ENCODE results near the gene POLR3H.
A peak's percentile ranks its signal among the peaks of the same experiment; 100 is the strongest.
"Not testable (repeated sequence)": the region's sequence is repeated elsewhere in the genome, so short reads cannot be mapped to it uniquely, and the experiment has no call there.

Gene POLR3H

GRCh38 chr22:41578114-41578513 lies 33.8 kb upstream of the POLR3H start:
- no peaks in the 10 kb centered on the region for H3K4me1 ChIP-seq (ENCODE audit: control insufficient read depth, insufficient read depth, low read length)
- WGBS (ENCODE audit: insufficient coverage, insufficient read length): no CpG with 5 or more reads among the region's 8 CpGs
- no peaks in the 10 kb centered on the region for H3K9me3 ChIP-seq (ENCODE audit: control insufficient read depth, insufficient read depth, low read length)
- H3K27me3 ChIP-seq (ENCODE audit: control insufficient read depth, insufficient read depth, low read length): no peaks in the 10 kb centered on the region
- DNase-seq (ENCODE audit: low read depth, low spot score): no peak
- no peaks in the 10 kb centered on the region; the same call in 1 of the 2 replicates for H3K36me3 ChIP-seq (ENCODE audit: control insufficient read depth, insufficient read depth, low read length)
- no peak overlapping the region for H3K4me3 ChIP-seq (ENCODE audit: low read length)
- H3K27ac ChIP-seq (ENCODE audit: low read length): no peak overlapping the region

DNA sequence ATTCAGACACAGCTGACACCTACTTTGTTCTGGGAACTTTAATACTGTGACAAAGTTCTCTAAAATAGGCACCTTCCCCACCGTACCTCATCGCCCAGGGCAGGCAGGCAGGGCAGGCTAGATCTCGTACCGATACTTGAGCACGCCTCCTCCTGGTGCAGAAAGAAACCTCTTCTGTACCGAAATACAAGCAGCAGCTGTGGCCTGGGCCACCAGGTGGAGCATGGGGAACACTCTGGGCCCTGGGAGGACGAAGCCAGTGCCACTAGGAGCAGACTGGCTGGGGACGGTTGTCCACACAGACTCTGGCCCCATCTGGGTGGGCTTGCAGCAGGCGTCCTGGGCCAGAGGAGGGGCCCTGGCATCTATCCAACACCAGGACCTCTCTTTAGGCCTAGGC lies 32.6 kb upstream of the POLR3H start:
- peak; percentile 75 for DNase-seq (ENCODE audit: low read depth, low spot score)
- Histone ChIP-seq H3K27me3 (ENCODE audit: control insufficient read depth, insufficient read depth, low read length) (no peaks in the 10 kb centered on the region), H3K9me3 (ENCODE audit: control insufficient read depth, insufficient read depth, low read length) (no peaks in the 10 kb centered on the region), H3K4me1 (ENCODE audit: control insufficient read depth, insufficient read depth, low read length) (no peaks in the 10 kb centered on the region), H3K36me3 (ENCODE audit: control insufficient read depth, insufficient read depth, low read length) (no peaks in the 10 kb centered on the region; the same call in 1 of the 2 replicates), H3K4me3 (ENCODE audit: low read length) (no peak overlapping the region), H3K27ac (ENCODE audit: low read length) (no peak overlapping the region)
- WGBS (ENCODE audit: insufficient coverage, insufficient read length): no CpG with 5 or more reads among the region's 9 CpGs

- WGBS (ENCODE audit: insufficient coverage, insufficient read length): no CpG with 5 or more reads among the region's 15 CpGs
- H3K9me3 ChIP-seq (ENCODE audit: control insufficient read depth, insufficient read depth, low read length): no peaks in the 10 kb centered on the region
- H3K27ac ChIP-seq (ENCODE audit: low read length): no peak overlapping the region
- DNase-seq (ENCODE audit: low read depth, low spot score): no peak
- no peaks in the 10 kb centered on the region; the same call in 1 of the 2 replicates for H3K36me3 ChIP-seq (ENCODE audit: control insufficient read depth, insufficient read depth, low read length)
- H3K27me3 ChIP-seq (ENCODE audit: control insufficient read depth, insufficient read depth, low read length): no peaks in the 10 kb centered on the region
- no peaks in the 10 kb centered on the region for H3K4me1 ChIP-seq (ENCODE audit: control insufficient read depth, insufficient read depth, low read length)
- no peak overlapping the region for H3K4me3 ChIP-seq (ENCODE audit: low read length)
Measured at GRCh38 chr22:41575533-41575932, 31.3 kb upstream of the POLR3H start.

DNA sequence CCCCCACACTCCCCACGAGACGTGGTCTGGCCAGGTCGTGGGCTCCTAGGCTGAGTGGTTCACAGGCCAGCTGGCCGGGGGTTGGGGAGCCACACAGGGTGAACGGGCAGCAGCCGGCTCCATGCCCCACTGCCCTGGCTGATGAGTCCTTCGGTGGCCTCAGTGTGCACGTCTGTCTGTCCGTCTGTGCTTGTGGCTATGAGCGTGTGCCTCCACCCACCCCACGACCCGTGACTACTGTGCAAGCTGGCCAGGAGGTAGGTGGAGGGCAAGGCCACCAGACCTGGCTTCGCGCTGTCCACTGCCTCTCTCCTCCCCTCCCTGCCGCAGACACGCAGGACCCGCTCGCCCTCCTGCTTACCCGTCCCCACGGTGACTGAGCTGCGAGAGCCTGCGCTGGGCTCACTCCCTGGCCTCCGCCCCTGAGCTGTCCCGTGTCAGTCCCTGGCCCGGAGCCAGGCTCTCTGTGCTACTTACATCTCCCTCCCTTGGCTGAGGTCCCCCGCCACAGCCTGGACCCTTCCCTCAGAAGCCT lies 30.6 kb upstream of the POLR3H start:
- Histone ChIP-seq H3K4me3 (ENCODE audit: low read length) (no peak overlapping the region), H3K36me3 (ENCODE audit: control insufficient read depth, insufficient read depth, low read length) (no peaks in the 10 kb centered on the region; the same call in 1 of the 2 replicates), H3K9me3 (ENCODE audit: control insufficient read depth, insufficient read depth, low read length) (no peaks in the 10 kb centered on the region), H3K27me3 (ENCODE audit: control insufficient read depth, insufficient read depth, low read length) (no peaks in the 10 kb centered on the region), H3K4me1 (ENCODE audit: control insufficient read depth, insufficient read depth, low read length) (no peaks in the 10 kb centered on the region), H3K27ac (ENCODE audit: low read length) (no peak overlapping the region)
- no peak for DNase-seq (ENCODE audit: low read depth, low spot score)
- no CpG with 5 or more reads among the region's 26 CpGs for WGBS (ENCODE audit: insufficient coverage, insufficient read length)

- Histone ChIP-seq H3K36me3 (ENCODE audit: control insufficient read depth, insufficient read depth, low read length) (no peaks in the 10 kb centered on the region; the same call in 1 of the 2 replicates), H3K4me1 (ENCODE audit: control insufficient read depth, insufficient read depth, low read length) (no peaks in the 10 kb centered on the region; the same call in 1 of the 2 replicates), H3K27me3 (ENCODE audit: control insufficient read depth, insufficient read depth, low read length) (no peaks in the 10 kb centered on the region), H3K9me3 (ENCODE audit: control insufficient read depth, insufficient read depth, low read length) (no peaks in the 10 kb centered on the region), H3K27ac (ENCODE audit: low read length) (no peak overlapping the region), H3K4me3 (ENCODE audit: low read length) (no peak overlapping the region)
- no CpG with 5 or more reads among the region's 11 CpGs for WGBS (ENCODE audit: insufficient coverage, insufficient read length)
- DNase-seq (ENCODE audit: low read depth, low spot score): no peak
Measured at GRCh38 chr22:41573677-41574076, 29.4 kb upstream of the POLR3H start.

DNA sequence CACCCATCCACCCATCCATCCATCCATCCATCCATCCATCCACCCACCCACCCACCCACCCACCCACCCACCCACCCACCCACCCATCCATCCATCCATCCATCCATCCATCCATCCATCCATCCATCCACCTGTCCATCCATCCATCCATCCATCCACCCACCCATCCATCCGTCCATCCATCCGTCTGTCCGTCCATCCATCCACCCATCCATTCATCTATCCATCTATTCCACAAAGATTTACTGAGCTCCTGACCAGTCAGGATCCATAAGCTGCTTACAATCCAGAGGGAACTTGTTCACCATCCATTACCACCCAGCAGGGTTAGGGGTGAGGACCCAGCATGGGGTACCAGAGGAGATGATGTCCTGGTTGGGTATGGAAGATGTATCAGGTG lies 28.0 kb upstream of the POLR3H start:
- WGBS (ENCODE audit: insufficient coverage, insufficient read length): no CpG with 5 or more reads among the region's 3 CpGs
- H3K36me3 ChIP-seq (ENCODE audit: control insufficient read depth, insufficient read depth, low read length); H3K27ac ChIP-seq (ENCODE audit: low read length); H3K9me3 ChIP-seq (ENCODE audit: control insufficient read depth, insufficient read depth, low read length); H3K4me3 ChIP-seq (ENCODE audit: low read length); DNase-seq (ENCODE audit: low read depth, low spot score); H3K4me1 ChIP-seq (ENCODE audit: control insufficient read depth, insufficient read depth, low read length); H3K27me3 ChIP-seq (ENCODE audit: control insufficient read depth, insufficient read depth, low read length): not testable (repeated sequence)

DNA sequence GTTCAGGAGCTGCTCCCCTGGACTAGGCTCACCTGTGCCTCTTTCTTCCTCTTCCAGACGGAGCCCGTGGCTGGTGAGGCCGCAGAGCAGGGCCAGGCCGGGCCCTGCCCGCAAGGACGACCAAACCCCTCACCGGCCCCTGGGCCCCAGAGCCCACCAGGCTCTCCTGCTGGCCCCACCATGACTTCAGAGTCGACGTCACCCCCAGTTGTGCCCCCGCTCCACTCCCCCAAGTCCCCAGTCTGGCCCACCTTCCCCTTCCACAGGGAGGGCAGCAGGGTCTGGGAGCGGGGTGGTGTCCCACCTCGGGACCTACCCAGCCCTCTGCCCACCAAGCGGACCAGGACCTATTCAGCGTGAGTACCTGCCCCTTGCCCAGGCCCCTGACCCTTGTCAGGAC lies 27.5 kb upstream of the POLR3H start:
- Histone ChIP-seq H3K9me3 (ENCODE audit: control insufficient read depth, insufficient read depth, low read length) (no peaks in the 10 kb centered on the region), H3K4me1 (ENCODE audit: control insufficient read depth, insufficient read depth, low read length) (no peaks in the 10 kb centered on the region; the same call in 1 of the 2 replicates), H3K27ac (ENCODE audit: low read length) (no peak overlapping the region), H3K36me3 (ENCODE audit: control insufficient read depth, insufficient read depth, low read length) (no peaks in the 10 kb centered on the region; the same call in 1 of the 2 replicates), H3K4me3 (ENCODE audit: low read length) (no peak overlapping the region), H3K27me3 (ENCODE audit: control insufficient read depth, insufficient read depth, low read length) (no peaks in the 10 kb centered on the region)
- no peak for DNase-seq (ENCODE audit: low read depth, low spot score)
- WGBS (ENCODE audit: insufficient coverage, insufficient read length): no CpG with 5 or more reads among the region's 14 CpGs

DNA sequence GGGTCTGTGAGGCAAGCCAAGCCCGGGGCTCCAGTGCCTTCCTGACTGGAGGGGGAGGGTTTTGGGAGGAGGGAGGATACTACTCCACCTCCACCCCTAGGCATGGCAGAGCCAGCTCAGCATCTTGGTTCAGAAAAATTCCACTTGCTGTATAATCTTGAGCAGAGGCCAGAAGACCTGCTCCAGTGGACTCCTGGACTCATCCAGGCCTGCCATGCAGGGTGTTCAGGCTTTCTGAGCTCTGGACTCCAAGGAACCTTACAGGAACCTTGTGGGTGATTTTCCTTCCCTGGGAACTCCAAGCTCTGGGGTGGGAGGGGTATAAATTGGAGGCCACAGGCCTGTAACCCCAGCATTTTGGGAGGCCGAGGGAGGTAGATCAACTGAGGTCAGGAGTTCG lies 26.0 kb upstream of the POLR3H start:
- WGBS (ENCODE audit: insufficient coverage, insufficient read length): no CpG with 5 or more reads among the region's 3 CpGs
- no peak overlapping the region for H3K4me3 ChIP-seq (ENCODE audit: low read length)
- no peak overlapping the region for H3K27ac ChIP-seq (ENCODE audit: low read length)
- no peaks in the 10 kb centered on the region; the same call in 1 of the 2 replicates for H3K4me1 ChIP-seq (ENCODE audit: control insufficient read depth, insufficient read depth, low read length)
- DNase-seq (ENCODE audit: low read depth, low spot score): no peak
- no peaks in the 10 kb centered on the region for H3K27me3 ChIP-seq (ENCODE audit: control insufficient read depth, insufficient read depth, low read length)
- no peaks in the 10 kb centered on the region for H3K9me3 ChIP-seq (ENCODE audit: control insufficient read depth, insufficient read depth, low read length)
- no peaks in the 10 kb centered on the region; the same call in 1 of the 2 replicates for H3K36me3 ChIP-seq (ENCODE audit: control insufficient read depth, insufficient read depth, low read length)

DNA sequence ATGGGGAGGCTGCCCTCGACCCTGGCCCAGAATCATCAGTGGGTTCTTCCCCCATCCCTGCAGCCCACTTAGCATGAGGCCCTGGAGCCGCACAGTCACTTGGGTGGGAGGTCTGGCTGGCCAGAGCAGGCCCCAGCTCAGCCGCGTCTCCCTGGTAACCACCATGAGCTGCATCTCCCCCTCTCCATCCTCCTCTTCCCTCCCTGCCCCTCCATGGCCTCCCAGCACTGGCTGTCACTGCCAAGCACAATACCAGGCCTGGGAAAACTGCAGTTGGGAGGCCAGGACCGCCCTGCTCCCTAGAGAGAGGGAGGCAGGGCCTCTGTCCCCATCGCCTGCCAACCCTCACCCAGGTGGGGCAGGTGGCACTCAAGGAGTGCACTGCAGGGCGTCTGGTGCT lies 24.5 kb upstream of the POLR3H start:
- H3K4me1 ChIP-seq (ENCODE audit: control insufficient read depth, insufficient read depth, low read length): no peaks in the 10 kb centered on the region; the same call in 1 of the 2 replicates
- H3K27me3 ChIP-seq (ENCODE audit: control insufficient read depth, insufficient read depth, low read length): no peaks in the 10 kb centered on the region
- WGBS (ENCODE audit: insufficient coverage, insufficient read length): no CpG with 5 or more reads among the region's 7 CpGs
- DNase-seq (ENCODE audit: low read depth, low spot score): no peak
- no peaks in the 10 kb centered on the region for H3K9me3 ChIP-seq (ENCODE audit: control insufficient read depth, insufficient read depth, low read length)
- H3K4me3 ChIP-seq (ENCODE audit: low read length): no peak overlapping the region
- H3K36me3 ChIP-seq (ENCODE audit: control insufficient read depth, insufficient read depth, low read length): no peaks in the 10 kb centered on the region; the same call in 1 of the 2 replicates
- H3K27ac ChIP-seq (ENCODE audit: low read length): no peak overlapping the region

DNA sequence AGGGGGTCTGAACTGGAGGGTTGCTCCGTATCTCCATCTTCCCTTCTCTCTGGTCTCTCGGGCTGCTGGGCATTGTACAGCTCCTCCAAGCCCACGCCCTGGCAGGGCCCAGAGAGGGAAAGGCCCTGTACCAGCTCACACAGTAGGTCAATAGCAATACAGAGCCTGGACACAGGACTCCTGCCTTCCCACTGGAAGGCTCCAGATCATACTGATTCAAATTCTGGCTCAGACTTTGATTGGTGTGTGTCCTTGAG lies 23.2 kb upstream of the POLR3H start:
- DNase-seq (ENCODE audit: low read depth, low spot score): no peak
- no peaks in the 10 kb centered on the region for H3K27me3 ChIP-seq (ENCODE audit: control insufficient read depth, insufficient read depth, low read length)
- no CpG with 5 or more reads among the region's 3 CpGs for WGBS (ENCODE audit: insufficient coverage, insufficient read length)
- no peak overlapping the region for H3K4me3 ChIP-seq (ENCODE audit: low read length)
- H3K4me1 ChIP-seq (ENCODE audit: control insufficient read depth, insufficient read depth, low read length): peaks cover 4% of the 10 kb centered on the region
- H3K9me3 ChIP-seq (ENCODE audit: control insufficient read depth, insufficient read depth, low read length): no peaks in the 10 kb centered on the region
- no peaks in the 10 kb centered on the region; the same call in 1 of the 2 replicates for H3K36me3 ChIP-seq (ENCODE audit: control insufficient read depth, insufficient read depth, low read length)
- H3K27ac ChIP-seq (ENCODE audit: low read length): no peak overlapping the region

GRCh38 chr22:41565403-41566054 lies 21.3 kb upstream of the POLR3H start:
- DNase-seq (ENCODE audit: low read depth, low spot score): no peak
- Histone ChIP-seq H3K27ac (ENCODE audit: low read length) (no peak overlapping the region), H3K4me1 (ENCODE audit: control insufficient read depth, insufficient read depth, low read length) (peaks cover 11% of the 10 kb centered on the region), H3K27me3 (ENCODE audit: control insufficient read depth, insufficient read depth, low read length) (no peaks in the 10 kb centered on the region), H3K9me3 (ENCODE audit: control insufficient read depth, insufficient read depth, low read length) (no peaks in the 10 kb centered on the region), H3K36me3 (ENCODE audit: control insufficient read depth, insufficient read depth, low read length) (no peaks in the 10 kb centered on the region; the same call in 1 of the 2 replicates), H3K4me3 (ENCODE audit: low read length) (no peak overlapping the region)
- WGBS (ENCODE audit: insufficient coverage, insufficient read length): no CpG with 5 or more reads among the region's 8 CpGs
